ENCODE data around the gene RASAL3. TPM values are rescaled to one million over a fixed set of nuclear protein-coding genes. Genes with fewer than 3 reads are reported as not detected.

RASAL3 gene
- total RNA-seq, 1 experiment from 2014 or later = 0.10 TPM

DNA sequence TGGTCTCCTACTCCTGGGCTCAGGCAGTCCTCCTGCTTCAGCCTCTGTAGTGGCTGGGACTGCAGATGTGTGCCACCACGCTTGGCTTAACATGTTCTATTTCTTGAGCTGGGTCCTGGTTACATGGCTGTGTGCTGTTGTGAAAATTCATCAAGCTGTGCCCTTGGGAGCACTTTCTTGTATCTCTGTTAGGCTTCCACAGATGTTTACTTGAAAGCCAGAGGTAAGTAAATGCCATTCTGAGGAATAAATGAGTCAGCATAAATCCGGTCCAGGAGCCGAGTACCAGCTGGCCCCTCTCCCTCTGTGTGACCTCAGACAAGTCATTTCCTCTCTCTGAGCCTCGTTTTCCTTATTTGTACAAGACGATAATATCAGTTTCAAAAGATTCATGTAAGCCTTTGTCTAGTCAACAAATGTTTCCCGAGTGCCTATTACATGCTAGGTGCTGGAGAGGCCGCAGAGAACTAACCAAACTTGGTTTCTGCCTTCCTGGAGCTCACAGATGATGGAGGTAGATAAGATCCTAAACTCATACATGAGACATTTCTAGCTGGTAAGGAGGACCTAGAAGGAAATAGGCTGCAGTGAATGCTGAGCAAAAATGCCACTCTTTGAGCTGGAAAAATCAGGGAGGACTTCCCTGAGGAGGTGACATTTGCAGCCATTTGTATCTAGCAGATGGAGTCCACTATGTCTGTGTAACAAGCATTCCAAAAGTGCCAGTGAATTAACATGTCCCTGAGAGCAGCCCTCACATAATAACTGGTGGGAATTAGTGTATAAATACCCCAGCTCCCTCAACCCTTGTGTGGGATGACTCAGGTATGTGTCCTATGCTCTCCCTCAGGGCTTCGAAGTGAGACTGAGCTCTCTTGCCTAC is 2.7 kb upstream of the RASAL3 start:
- ChIA-PET CTCF (no interaction called here), POLR2A (no interaction called here)
- peak; percentile 66; the same call in 1 of the 2 replicates for ATAC-seq
- in situ Hi-C loops (cut with HindIII; ENCODE audit: low pct_unique_long_range_greater_than_20kb, low sequenced_read_pairs) (no loop called here), intact Hi-C loops (cut with micrococcal nuclease; ENCODE audit: unreplicated experiment) (no loop called here)
- DNase-seq (ENCODE audit: low read depth, low spot score) = no peak
- no peak overlapping the region for H3K27ac ChIP-seq (ENCODE audit: low read length)
- BruUV-seq (replicated peaks) = no TSS peak
- H3K9me3 ChIP-seq (ENCODE audit: control insufficient read depth, insufficient read depth, low read depth, low read length) = no peaks in the 10 kb centered on the region
- TF ChIP-seq, protein P1, sequence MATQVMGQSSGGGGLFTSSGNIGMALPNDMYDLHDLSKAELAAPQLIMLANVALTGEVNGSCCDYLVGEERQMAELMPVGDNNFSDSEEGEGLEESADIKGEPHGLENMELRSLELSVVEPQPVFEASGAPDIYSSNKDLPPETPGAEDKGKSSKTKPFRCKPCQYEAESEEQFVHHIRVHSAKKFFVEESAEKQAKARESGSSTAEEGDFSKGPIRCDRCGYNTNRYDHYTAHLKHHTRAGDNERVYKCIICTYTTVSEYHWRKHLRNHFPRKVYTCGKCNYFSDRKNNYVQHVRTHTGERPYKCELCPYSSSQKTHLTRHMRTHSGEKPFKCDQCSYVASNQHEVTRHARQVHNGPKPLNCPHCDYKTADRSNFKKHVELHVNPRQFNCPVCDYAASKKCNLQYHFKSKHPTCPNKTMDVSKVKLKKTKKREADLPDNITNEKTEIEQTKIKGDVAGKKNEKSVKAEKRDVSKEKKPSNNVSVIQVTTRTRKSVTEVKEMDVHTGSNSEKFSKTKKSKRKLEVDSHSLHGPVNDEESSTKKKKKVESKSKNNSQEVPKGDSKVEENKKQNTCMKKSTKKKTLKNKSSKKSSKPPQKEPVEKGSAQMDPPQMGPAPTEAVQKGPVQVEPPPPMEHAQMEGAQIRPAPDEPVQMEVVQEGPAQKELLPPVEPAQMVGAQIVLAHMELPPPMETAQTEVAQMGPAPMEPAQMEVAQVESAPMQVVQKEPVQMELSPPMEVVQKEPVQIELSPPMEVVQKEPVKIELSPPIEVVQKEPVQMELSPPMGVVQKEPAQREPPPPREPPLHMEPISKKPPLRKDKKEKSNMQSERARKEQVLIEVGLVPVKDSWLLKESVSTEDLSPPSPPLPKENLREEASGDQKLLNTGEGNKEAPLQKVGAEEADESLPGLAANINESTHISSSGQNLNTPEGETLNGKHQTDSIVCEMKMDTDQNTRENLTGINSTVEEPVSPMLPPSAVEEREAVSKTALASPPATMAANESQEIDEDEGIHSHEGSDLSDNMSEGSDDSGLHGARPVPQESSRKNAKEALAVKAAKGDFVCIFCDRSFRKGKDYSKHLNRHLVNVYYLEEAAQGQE (IDR thresholded peaks at IDR 0.05; ENCODE audit: insufficient read depth in 1 of 2, low read depth in 2 of 2, low read length in 1 of 2) = no peak
- TF ChIP-seq, protein P2, sequence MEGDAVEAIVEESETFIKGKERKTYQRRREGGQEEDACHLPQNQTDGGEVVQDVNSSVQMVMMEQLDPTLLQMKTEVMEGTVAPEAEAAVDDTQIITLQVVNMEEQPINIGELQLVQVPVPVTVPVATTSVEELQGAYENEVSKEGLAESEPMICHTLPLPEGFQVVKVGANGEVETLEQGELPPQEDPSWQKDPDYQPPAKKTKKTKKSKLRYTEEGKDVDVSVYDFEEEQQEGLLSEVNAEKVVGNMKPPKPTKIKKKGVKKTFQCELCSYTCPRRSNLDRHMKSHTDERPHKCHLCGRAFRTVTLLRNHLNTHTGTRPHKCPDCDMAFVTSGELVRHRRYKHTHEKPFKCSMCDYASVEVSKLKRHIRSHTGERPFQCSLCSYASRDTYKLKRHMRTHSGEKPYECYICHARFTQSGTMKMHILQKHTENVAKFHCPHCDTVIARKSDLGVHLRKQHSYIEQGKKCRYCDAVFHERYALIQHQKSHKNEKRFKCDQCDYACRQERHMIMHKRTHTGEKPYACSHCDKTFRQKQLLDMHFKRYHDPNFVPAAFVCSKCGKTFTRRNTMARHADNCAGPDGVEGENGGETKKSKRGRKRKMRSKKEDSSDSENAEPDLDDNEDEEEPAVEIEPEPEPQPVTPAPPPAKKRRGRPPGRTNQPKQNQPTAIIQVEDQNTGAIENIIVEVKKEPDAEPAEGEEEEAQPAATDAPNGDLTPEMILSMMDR (IDR thresholded peaks at IDR 0.05) = no peak
- no peak for TF ChIP-seq SIN3A (IDR thresholded peaks at IDR 0.05; ENCODE audit: borderline replicate concordance, insufficient read depth, low read depth, low read length)
- no peak for TF ChIP-seq TCF7L2 (IDR thresholded peaks at IDR 0.05; ENCODE audit: low read depth, low read length)
- no peak for TF ChIP-seq POLR2AphosphoS5 (IDR thresholded peaks at IDR 0.05; ENCODE audit: low read depth, low read length)
- no peaks in the 10 kb centered on the region for H3K4me1 ChIP-seq (ENCODE audit: control insufficient read depth, insufficient read depth, low read length)
- H3K4me3 ChIP-seq (ENCODE audit: low read depth in 2 of 2, low read length in 2 of 2) = no peak overlapping the region
- H3K36me3 ChIP-seq (ENCODE audit: control insufficient read depth, insufficient read depth, low read length) = no peaks in the 10 kb centered on the region
- H3K27me3 ChIP-seq (ENCODE audit: control insufficient read depth, insufficient read depth, low read length) = no peaks in the 10 kb centered on the region

DNA sequence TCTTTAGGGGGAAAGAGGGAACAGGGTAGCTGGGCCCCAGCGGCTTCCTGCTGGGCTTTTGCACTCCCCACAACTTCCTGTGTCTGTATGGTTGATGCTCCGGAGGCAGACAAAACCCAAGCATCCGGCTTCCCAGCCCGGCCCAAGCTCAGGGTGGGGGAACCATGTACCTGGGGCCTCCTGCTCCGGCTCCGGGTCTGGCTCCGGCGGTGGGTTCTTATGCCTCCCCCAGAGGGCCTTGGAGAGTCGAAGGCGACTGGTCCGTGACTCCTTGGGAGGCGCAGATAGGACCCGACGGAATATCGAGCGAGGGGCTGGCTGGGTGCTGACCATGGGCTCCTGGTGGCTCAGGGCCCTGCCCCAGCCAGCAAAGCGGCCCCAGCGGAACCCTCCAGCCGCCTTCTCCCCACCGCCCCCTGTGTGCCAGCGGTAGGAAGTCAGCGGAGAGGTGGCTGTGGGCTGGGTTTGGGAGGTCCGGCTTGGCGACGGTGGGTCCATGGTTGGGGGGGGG is 428 bp downstream of the RASAL3 start:
- TF ChIP-seq TCF7L2 (IDR thresholded peaks at IDR 0.05; ENCODE audit: low read depth, low read length) (no peak), POLR2AphosphoS5 (IDR thresholded peaks at IDR 0.05; ENCODE audit: low read depth, low read length) (no peak), SIN3A (IDR thresholded peaks at IDR 0.05; ENCODE audit: borderline replicate concordance, insufficient read depth, low read depth, low read length) (no peak)
- TF ChIP-seq, protein P2 (IDR thresholded peaks at IDR 0.05) = no peak
- TF ChIP-seq, protein P1 (IDR thresholded peaks at IDR 0.05; ENCODE audit: insufficient read depth in 1 of 2, low read depth in 2 of 2, low read length in 1 of 2) = no peak
- H3K27ac ChIP-seq (ENCODE audit: low read length) = no peak overlapping the region
- BruUV-seq (replicated peaks) = no TSS peak
- intact Hi-C loops (cut with micrococcal nuclease; ENCODE audit: unreplicated experiment) = no loop called here
- no peaks in the 10 kb centered on the region for H3K4me1 ChIP-seq (ENCODE audit: control insufficient read depth, insufficient read depth, low read length)
- ATAC-seq (no peak), DNase-seq (ENCODE audit: low read depth, low spot score) (no peak)
- H3K9me3 ChIP-seq (ENCODE audit: control insufficient read depth, insufficient read depth, low read depth, low read length) = no peaks in the 10 kb centered on the region
- POLR2A ChIA-PET = no interaction called here
- in situ Hi-C loops (cut with HindIII; ENCODE audit: low pct_unique_long_range_greater_than_20kb, low sequenced_read_pairs) = no loop called here
- no peaks in the 10 kb centered on the region for H3K27me3 ChIP-seq (ENCODE audit: control insufficient read depth, insufficient read depth, low read length)
- H3K36me3 ChIP-seq (ENCODE audit: control insufficient read depth, insufficient read depth, low read length) = no peaks in the 10 kb centered on the region
- CTCF ChIA-PET = interaction anchor here (0.6 kb wide), 1 partner anchor 372 kb away, joined by 5 read pairs; no protein-coding TSS in a partner anchor
- H3K4me3 ChIP-seq (ENCODE audit: low read depth in 2 of 2, low read length in 2 of 2) = no peak overlapping the region

Measured in Panc1 (cell line).